HL-60/S4 (cell line): Measurements from ENCODE around the gene TMF1.

ENCODE experiments used
- in situ Hi-C: fragments of 300-500 bp; cut with MboI; formaldehyde crosslinking; loops from 2 replicates; pipeline ENCODE4 v1.14.3; 2022; ENCODE audit warnings: low sequenced_read_pairs

The TMF1 gene

GRCh38 chr3:69080233-69080920, 28.2 kb upstream of the TMF1 start, which contains the start of gene UBA3:
Gene UBA3 (minus strand): TSS chr3:69080365. CDS start chr3:69080353, 12 bp downstream.
- in situ Hi-C loops, result no loop called here

GRCh38 chr3:69079269-69080159, 27.4 kb upstream of the TMF1 start:
- in situ Hi-C loops, result no loop called here

GRCh38 chr3:69072928-69073327, 20.8 kb upstream of the TMF1 start:
- in situ Hi-C loops, result no loop called here

GRCh38 chr3:69066121-69066520, 14.0 kb upstream of the TMF1 start:
- in situ Hi-C loops, result no loop called here

GRCh38 chr3:69065318-69065964, 13.3 kb upstream of the TMF1 start:
- in situ Hi-C loops, result no loop called here

GRCh38 chr3:69063636-69064035, 11.5 kb upstream of the TMF1 start:
- in situ Hi-C loops, result no loop called here

GRCh38 chr3:69059688-69060087, 7.6 kb upstream of the TMF1 start:
- in situ Hi-C loops, result no loop called here

- in situ Hi-C loops, result no loop called here
Observed at GRCh38 chr3:69058947-69059224, 6.8 kb upstream of the TMF1 start.

- in situ Hi-C loops, result no loop called here
Observed at GRCh38 chr3:69058180-69058946, 6.2 kb upstream of the TMF1 start.

- in situ Hi-C loops, result no loop called here
Observed at GRCh38 chr3:69052472-69052898, 352 bp upstream of the TMF1 start.

GRCh38 chr3:69048990-69049389, 3.1 kb downstream of the TMF1 start:
- in situ Hi-C loops, result no loop called here

- in situ Hi-C loops, result no loop called here
Observed at GRCh38 chr3:69044608-69045007, 7.5 kb downstream of the TMF1 start.

- in situ Hi-C loops, result no loop called here
Observed at GRCh38 chr3:69033470-69033869, 18.7 kb downstream of the TMF1 start.

- in situ Hi-C loops, result no loop called here
Observed at GRCh38 chr3:69032737-69033136, 19.4 kb downstream of the TMF1 start.

GRCh38 chr3:69032142-69032541, 20.0 kb downstream of the TMF1 start:
- in situ Hi-C loops, result no loop called here

- in situ Hi-C loops, result no loop called here
Observed at GRCh38 chr3:69031635-69032034, 20.5 kb downstream of the TMF1 start.

GRCh38 chr3:69020857-69021256, 31.3 kb downstream of the TMF1 start:
- in situ Hi-C loops, result no loop called here

- in situ Hi-C loops, result no loop called here
Observed at GRCh38 chr3:69020424-69020823, 31.7 kb downstream of the TMF1 start.

- in situ Hi-C loops, result no loop called here
Observed at GRCh38 chr3:69016901-69017300, 35.2 kb downstream of the TMF1 start.

GRCh38 chr3:69016102-69016501, 36.0 kb downstream of the TMF1 start:
- in situ Hi-C loops, result no loop called here

GRCh38 chr3:69014022-69014580, 38.0 kb downstream of the TMF1 start:
- in situ Hi-C loops, result no loop called here
